HepG2 (cell line): ENCODE results near the gene SLC16A2. TPM values are rescaled to one million over a fixed set of nuclear protein-coding genes. Genes with fewer than 3 reads are reported as not detected.

Source experiments
- ATAC-seq: fragments of 200-7000 bp; cut with Tn5 transposase; 3 replicates; pipeline ENCODE4 v1.9.1; 2020; ENCODE audit warnings: mild to moderate bottlenecking, moderate library complexity
- BruUV-seq: library from RNA; stranded (reverse); fragments of 400-500 nt; replicated peaks from 2 replicates; lab custom pipeline; 2021; lab: Mats Ljungman, UMichigan
- CTCF ChIA-PET: fragments of 300-600 bp; formaldehyde crosslinking; extraction: SDS; loops from one replicate; lab custom pipeline; 2021; ENCODE audit warnings: low total read pairs, inconsistent platforms, low intra/inter-chr PET ratio; lab: Yijun Ruan, JAX
- POLR2A ChIA-PET: fragments of 350-600 bp; sonication (Branson Sonifier 250); formaldehyde crosslinking; loops from one replicate; lab custom pipeline; 2020; ENCODE audit warnings: antibody characterized with exemption, inconsistent platforms; lab: Yijun Ruan, JAX
- DNase-seq: peaks from one replicate; pipeline ENCODE4 v3.0.0-alpha.2; 2015; ENCODE audit warnings: low spot score
- FAIRE-seq: peaks from 3 replicates; lab custom pipeline; 2011; peaks lifted over from hg19 to GRCh38; lab: Jason Lieb, UNC
- H2AFZ ChIP-seq: one replicate; pipeline ENCODE4 v1.6.1; 2011; ENCODE audit warnings: low read length, inconsistent platforms
- H3K27ac ChIP-seq: fragments of 300-600 bp; 3 replicates; pipeline ENCODE4 v1.8.0; 2011; ENCODE audit warnings: mixed run types, mild to moderate bottlenecking, mixed read lengths, low read length, inconsistent platforms; ENCODE audit not compliant: insufficient read depth; ENCODE audit errors: extremely low read length
- H3K27me3 ChIP-seq, 2 experiments: fragments of 200-600 bp in 1 of 2; 2 replicates in 1 of 2; 3 replicates in 1 of 2; pipeline versions ENCODE4 v1.6.0 to v1.8.0; 2011; ENCODE audit warnings: low read length in 2 of 2, mild to moderate bottlenecking in 2 of 2, moderate library complexity in 2 of 2, inconsistent platforms in 1 of 2; ENCODE audit not compliant: insufficient read depth in 2 of 2, control insufficient read depth in 1 of 2
- H3K36me3 ChIP-seq, 2 experiments: fragments of 200-600 bp in 1 of 2; replicated peaks in 1 of 2; 2 replicates in 1 of 2; 3 replicates in 1 of 2; pipeline versions ENCODE4 v1.5.1 to v1.8.0; 2011; ENCODE audit warnings: low read length in 2 of 2, inconsistent platforms in 1 of 2; ENCODE audit not compliant: insufficient read depth in 2 of 2, control insufficient read depth in 1 of 2
- H3K4me1 ChIP-seq: 2 replicates; pipeline ENCODE4 v1.5.1; 2012; ENCODE audit warnings: low read length, inconsistent platforms; ENCODE audit not compliant: insufficient read depth
- H3K4me2 ChIP-seq: 2 replicates; pipeline ENCODE4 v1.6.0; 2011; ENCODE audit warnings: low read depth, low read length, inconsistent platforms
- H3K4me3 ChIP-seq, 3 experiments: fragments of 200-600 bp in 1 of 3; sonication (generic), shearing (Covaris generic) in 1 of 3; replicated peaks in 1 of 3; 2 replicates each; pipeline ENCODE4 v1.5.1; 2011 to 2016; ENCODE audit warnings: low read length in 3 of 3, inconsistent platforms in 2 of 3, low read depth in 2 of 3, mild to moderate bottlenecking in 2 of 3, control low read depth in 1 of 3, mixed read lengths in 1 of 3; ENCODE audit not compliant: insufficient read depth in 1 of 3
- H3K79me2 ChIP-seq: one replicate; pipeline ENCODE4 v1.6.1; 2011; ENCODE audit warnings: low read length, inconsistent platforms; ENCODE audit not compliant: insufficient read depth
- H3K9ac ChIP-seq: 2 replicates; pipeline ENCODE4 v1.6.0; 2011; ENCODE audit warnings: mild to moderate bottlenecking, low read depth, low read length, inconsistent platforms; ENCODE audit not compliant: insufficient read depth
- H3K9me3 ChIP-seq: 2 replicates; pipeline ENCODE4 v1.5.1; 2012; ENCODE audit warnings: mild to moderate bottlenecking, low read length
- H4K20me1 ChIP-seq: 2 replicates; pipeline ENCODE4 v1.6.0; 2011; ENCODE audit warnings: inconsistent platforms, mild to moderate bottlenecking, low read length, moderate library complexity; ENCODE audit not compliant: insufficient read depth
- MED8 ChIP-seq: sonication (generic); formaldehyde crosslinking; IDR thresholded peaks from 2 replicates; pipeline ENCODE4 v1.8.1; 2023; ENCODE audit warnings: mild to moderate bottlenecking, missing genetic modification reagents; ENCODE audit not compliant: insufficient replicate concordance
- MZF1 ChIP-seq: sonication (generic); formaldehyde crosslinking; IDR thresholded peaks from 2 replicates; pipeline ENCODE4 v1.8.1; 2023; ENCODE audit warnings: mild to moderate bottlenecking, missing genetic modification reagents, borderline replicate concordance
- NPAS2 ChIP-seq: sonication (generic); formaldehyde crosslinking; IDR thresholded peaks from 2 replicates; pipeline ENCODE4 v1.8.0; 2022; ENCODE audit warnings: mild to moderate bottlenecking, missing genetic modification reagents, borderline replicate concordance
- ZNF274 ChIP-seq: sonication (generic); formaldehyde crosslinking; IDR thresholded peaks from 2 replicates; pipeline ENCODE4 v1.5.1; 2020; ENCODE audit warnings: mild to moderate bottlenecking, missing genetic modification reagents
- ZNF556 ChIP-seq: sonication (generic); formaldehyde crosslinking; IDR thresholded peaks from 2 replicates; pipeline ENCODE4 v1.4.0; 2020; ENCODE audit warnings: mild to moderate bottlenecking, missing genetic modification reagents, borderline replicate concordance
- in situ Hi-C: cut with HindIII; loops from 2 replicates; pipeline ENCODE4 v1.10.0; 2017; ENCODE audit warnings: low pct_unique_long_range_greater_than_20kb; ENCODE audit not compliant: extremely low pct_ligation_motif_present
- intact Hi-C: fragments of 100-400 bp; cut with micrococcal nuclease; formaldehyde crosslinking; loops from one replicate; pipeline ENCODE4 v1.10.0; 2022; ENCODE audit not compliant: unreplicated experiment
- polyA plus RNA-seq, 8 experiments: library from polyadenylated mRNA; depleted of rRNA in 3 of 8; stranded (reverse) in 7 of 8; unstranded in 1 of 8; fragments of >200 nt; fragmentation: Illumina TruSeq in 4 of 8; extraction: Trizol in 4 of 8; gene quantifications; 2 replicates each; pipeline versions ENCODE4 v1.2.1 to v1.2.3, GENCODE V29; 2011 to 2016; ENCODE audit warnings: low read depth in 4 of 8, missing spikeins in 1 of 8, mixed read lengths in 1 of 8; ENCODE audit not compliant: insufficient read depth in 1 of 8
- total RNA-seq, 5 experiments: library from RNA; depleted of rRNA; stranded (reverse); fragments of >200 nt; fragmentation: Illumina TruSeq; extraction: Trizol; gene quantifications; 2 replicates each; pipeline ENCODE4 v1.2.3, GENCODE V29; 2016; ENCODE audit warnings: low read depth in 1 of 5
- TF ChIP-seq, protein P1 (sequence below): IDR thresholded peaks from 2 replicates; pipeline ENCODE4 v1.6.1; 2016; ENCODE audit warnings: low read depth, missing genetic modification reagents, missing compliant biosample characterization
- TF ChIP-seq, protein P2 (sequence below): sonication (generic); formaldehyde crosslinking; IDR thresholded peaks from 2 replicates; pipeline ENCODE4 v1.4.0; 2020; ENCODE audit warnings: missing genetic modification reagents
- TF ChIP-seq, protein P3 (sequence below): sonication (generic); formaldehyde crosslinking; IDR thresholded peaks from 2 replicates; pipeline ENCODE4 v1.4.0; 2020; ENCODE audit warnings: missing genetic modification reagents

SLC16A2 gene
- total and polyA plus RNA-seq, 2 of the 13 experiments (the other 11 are each of a cell fraction or from before 2014, with no cell fraction given): 0.07 to 0.08 TPM

DNA sequence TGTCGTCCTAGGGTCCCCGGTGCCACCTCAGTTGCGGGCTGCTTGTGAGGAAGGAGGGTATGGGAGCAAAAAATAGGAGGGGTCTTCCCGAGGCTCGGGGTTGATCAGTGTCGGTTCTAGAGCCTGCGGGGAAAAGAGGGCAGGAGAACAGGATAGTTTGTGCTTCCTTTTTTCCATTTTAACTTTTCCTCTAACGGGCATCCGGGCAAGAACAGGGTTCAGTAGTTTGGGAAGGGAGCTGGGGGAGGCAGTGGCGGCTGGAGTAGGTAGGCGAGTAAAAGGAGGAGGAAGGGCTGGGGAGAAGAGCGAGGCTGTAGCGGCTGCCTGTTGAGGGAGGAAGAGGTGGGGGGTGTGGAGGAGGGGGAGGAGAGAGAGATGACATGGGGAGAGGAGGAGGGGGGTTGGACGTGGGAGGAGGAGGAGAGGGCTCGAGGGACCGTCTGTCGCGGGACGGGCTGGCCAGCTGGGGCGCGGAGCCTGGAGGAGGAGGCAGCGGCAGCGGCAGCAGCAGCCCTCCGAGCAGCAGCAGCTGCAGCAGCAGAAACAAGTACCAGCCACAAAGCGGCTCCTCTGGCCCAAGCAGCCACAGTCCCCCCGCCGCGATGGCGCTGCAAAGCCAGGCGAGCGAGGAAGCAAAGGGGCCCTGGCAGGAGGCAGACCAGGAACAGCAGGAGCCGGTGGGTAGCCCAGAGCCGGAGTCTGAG, at the start of gene SLC16A2 (continued):
- TF ChIP-seq, protein P1, sequence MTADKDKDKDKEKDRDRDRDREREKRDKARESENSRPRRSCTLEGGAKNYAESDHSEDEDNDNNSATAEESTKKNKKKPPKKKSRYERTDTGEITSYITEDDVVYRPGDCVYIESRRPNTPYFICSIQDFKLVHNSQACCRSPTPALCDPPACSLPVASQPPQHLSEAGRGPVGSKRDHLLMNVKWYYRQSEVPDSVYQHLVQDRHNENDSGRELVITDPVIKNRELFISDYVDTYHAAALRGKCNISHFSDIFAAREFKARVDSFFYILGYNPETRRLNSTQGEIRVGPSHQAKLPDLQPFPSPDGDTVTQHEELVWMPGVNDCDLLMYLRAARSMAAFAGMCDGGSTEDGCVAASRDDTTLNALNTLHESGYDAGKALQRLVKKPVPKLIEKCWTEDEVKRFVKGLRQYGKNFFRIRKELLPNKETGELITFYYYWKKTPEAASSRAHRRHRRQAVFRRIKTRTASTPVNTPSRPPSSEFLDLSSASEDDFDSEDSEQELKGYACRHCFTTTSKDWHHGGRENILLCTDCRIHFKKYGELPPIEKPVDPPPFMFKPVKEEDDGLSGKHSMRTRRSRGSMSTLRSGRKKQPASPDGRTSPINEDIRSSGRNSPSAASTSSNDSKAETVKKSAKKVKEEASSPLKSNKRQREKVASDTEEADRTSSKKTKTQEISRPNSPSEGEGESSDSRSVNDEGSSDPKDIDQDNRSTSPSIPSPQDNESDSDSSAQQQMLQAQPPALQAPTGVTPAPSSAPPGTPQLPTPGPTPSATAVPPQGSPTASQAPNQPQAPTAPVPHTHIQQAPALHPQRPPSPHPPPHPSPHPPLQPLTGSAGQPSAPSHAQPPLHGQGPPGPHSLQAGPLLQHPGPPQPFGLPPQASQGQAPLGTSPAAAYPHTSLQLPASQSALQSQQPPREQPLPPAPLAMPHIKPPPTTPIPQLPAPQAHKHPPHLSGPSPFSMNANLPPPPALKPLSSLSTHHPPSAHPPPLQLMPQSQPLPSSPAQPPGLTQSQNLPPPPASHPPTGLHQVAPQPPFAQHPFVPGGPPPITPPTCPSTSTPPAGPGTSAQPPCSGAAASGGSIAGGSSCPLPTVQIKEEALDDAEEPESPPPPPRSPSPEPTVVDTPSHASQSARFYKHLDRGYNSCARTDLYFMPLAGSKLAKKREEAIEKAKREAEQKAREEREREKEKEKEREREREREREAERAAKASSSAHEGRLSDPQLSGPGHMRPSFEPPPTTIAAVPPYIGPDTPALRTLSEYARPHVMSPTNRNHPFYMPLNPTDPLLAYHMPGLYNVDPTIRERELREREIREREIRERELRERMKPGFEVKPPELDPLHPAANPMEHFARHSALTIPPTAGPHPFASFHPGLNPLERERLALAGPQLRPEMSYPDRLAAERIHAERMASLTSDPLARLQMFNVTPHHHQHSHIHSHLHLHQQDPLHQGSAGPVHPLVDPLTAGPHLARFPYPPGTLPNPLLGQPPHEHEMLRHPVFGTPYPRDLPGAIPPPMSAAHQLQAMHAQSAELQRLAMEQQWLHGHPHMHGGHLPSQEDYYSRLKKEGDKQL (CRISPR knock-in tag): no peak

DNA sequence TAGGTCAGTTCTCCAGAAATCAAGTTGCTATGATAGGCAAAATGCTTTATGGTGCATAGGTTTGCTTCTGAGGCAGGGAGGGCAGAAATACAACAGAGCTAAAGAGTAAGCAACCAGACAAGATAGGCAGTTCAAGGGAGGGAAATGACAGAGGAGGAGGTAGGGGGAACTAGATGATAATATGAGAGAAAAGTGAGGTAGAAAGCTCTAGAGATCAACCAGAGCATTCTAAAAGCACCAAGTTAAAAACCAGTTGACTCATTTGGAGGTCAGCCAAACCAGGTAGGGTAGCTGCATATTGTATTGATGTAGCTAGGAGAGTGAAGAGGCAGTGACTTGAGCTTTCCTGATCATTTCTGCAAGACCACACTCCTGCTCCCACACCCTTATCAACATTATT, 49.0 kb upstream of the SLC16A2 start:
- no peaks in the 10 kb centered on the region for H3K9me3 ChIP-seq
- FAIRE-seq (no peak), DNase-seq (no peak), ATAC-seq (no peak)
- no peaks in the 10 kb centered on the region for H4K20me1 ChIP-seq
- CTCF ChIA-PET: no interaction called here
- H3K27me3 ChIP-seq: no peaks in the 10 kb centered on the region
- POLR2A ChIA-PET: no interaction called here
- no peaks in the 10 kb centered on the region for H3K79me2 ChIP-seq
- no peak overlapping the region for H2AFZ ChIP-seq
- H3K36me3 ChIP-seq: no peaks in the 10 kb centered on the region
- H3K4me1 ChIP-seq: no peaks in the 10 kb centered on the region
- H3K4me3 ChIP-seq: no peak overlapping the region
- BruUV-seq: no TSS peak
- H3K27ac ChIP-seq: no peak overlapping the region
- in situ Hi-C loops: no loop called here
- no peak overlapping the region for H3K4me2 ChIP-seq
- no peak overlapping the region for H3K9ac ChIP-seq
- intact Hi-C loops: no loop called here
- TF ChIP-seq NPAS2: no peak
- no peak for TF ChIP-seq MZF1
- TF ChIP-seq, protein P2, sequence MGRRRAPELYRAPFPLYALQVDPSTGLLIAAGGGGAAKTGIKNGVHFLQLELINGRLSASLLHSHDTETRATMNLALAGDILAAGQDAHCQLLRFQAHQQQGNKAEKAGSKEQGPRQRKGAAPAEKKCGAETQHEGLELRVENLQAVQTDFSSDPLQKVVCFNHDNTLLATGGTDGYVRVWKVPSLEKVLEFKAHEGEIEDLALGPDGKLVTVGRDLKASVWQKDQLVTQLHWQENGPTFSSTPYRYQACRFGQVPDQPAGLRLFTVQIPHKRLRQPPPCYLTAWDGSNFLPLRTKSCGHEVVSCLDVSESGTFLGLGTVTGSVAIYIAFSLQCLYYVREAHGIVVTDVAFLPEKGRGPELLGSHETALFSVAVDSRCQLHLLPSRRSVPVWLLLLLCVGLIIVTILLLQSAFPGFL (CRISPR knock-in tag): no peak
- TF ChIP-seq ZNF274 (CRISPR knock-in tag): no peak
- TF ChIP-seq, protein P3, sequence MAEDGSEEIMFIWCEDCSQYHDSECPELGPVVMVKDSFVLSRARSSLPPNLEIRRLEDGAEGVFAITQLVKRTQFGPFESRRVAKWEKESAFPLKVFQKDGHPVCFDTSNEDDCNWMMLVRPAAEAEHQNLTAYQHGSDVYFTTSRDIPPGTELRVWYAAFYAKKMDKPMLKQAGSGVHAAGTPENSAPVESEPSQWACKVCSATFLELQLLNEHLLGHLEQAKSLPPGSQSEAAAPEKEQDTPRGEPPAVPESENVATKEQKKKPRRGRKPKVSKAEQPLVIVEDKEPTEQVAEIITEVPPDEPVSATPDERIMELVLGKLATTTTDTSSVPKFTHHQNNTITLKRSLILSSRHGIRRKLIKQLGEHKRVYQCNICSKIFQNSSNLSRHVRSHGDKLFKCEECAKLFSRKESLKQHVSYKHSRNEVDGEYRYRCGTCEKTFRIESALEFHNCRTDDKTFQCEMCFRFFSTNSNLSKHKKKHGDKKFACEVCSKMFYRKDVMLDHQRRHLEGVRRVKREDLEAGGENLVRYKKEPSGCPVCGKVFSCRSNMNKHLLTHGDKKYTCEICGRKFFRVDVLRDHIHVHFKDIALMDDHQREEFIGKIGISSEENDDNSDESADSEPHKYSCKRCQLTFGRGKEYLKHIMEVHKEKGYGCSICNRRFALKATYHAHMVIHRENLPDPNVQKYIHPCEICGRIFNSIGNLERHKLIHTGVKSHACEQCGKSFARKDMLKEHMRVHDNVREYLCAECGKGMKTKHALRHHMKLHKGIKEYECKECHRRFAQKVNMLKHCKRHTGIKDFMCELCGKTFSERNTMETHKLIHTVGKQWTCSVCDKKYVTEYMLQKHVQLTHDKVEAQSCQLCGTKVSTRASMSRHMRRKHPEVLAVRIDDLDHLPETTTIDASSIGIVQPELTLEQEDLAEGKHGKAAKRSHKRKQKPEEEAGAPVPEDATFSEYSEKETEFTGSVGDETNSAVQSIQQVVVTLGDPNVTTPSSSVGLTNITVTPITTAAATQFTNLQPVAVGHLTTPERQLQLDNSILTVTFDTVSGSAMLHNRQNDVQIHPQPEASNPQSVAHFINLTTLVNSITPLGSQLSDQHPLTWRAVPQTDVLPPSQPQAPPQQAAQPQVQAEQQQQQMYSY (CRISPR knock-in tag): no peak
- no peak for TF ChIP-seq MED8 (CRISPR knock-in tag)
- TF ChIP-seq ZNF556: no peak
